GM19395 (cell line): ENCODE data around the gene SPINK14.

Source experiments
- ATAC-seq: cut with Tn5 transposase; IDR thresholded peaks from one replicate; pipeline ENCODE4 v1.9.1; 2021; ENCODE audit warnings: mild to moderate bottlenecking, moderate library complexity; ENCODE audit not compliant: unreplicated experiment

The SPINK14 gene

GRCh38 chr5:148168246-148168645 lies at the start of gene SPINK14:
SPINK14 (plus strand) TSS chr5:148168546; CDS start chr5:148169733, 1,187 bp downstream.
- no peak for ATAC-seq

- ATAC-seq = no peak
Observed at GRCh38 chr5:148120317-148120716, 48.0 kb upstream of the SPINK14 start.

- no peak for ATAC-seq
Observed at GRCh38 chr5:148125641-148126040, 42.7 kb upstream of the SPINK14 start.

GRCh38 chr5:148135091-148136048 lies 33.0 kb upstream of the SPINK14 start:
- no peak for ATAC-seq

- ATAC-seq = no peak
Observed at GRCh38 chr5:148140846-148141245, 27.5 kb upstream of the SPINK14 start.

- no peak for ATAC-seq
Observed at GRCh38 chr5:148141645-148142044, 26.7 kb upstream of the SPINK14 start.

GRCh38 chr5:148145916-148146315 lies 22.4 kb upstream of the SPINK14 start:
- ATAC-seq = no peak

GRCh38 chr5:148146487-148146886 lies 21.9 kb upstream of the SPINK14 start:
- ATAC-seq = no peak

- no peak for ATAC-seq
Observed at GRCh38 chr5:148147415-148147814, 20.9 kb upstream of the SPINK14 start.

GRCh38 chr5:148151872-148152271 lies 16.5 kb upstream of the SPINK14 start:
- ATAC-seq = no peak

- ATAC-seq = no peak
Observed at GRCh38 chr5:148152781-148153180, 15.6 kb upstream of the SPINK14 start.

GRCh38 chr5:148156609-148157008 lies 11.7 kb upstream of the SPINK14 start:
- no peak for ATAC-seq

GRCh38 chr5:148162038-148162437 lies 6.3 kb upstream of the SPINK14 start:
- ATAC-seq = no peak

GRCh38 chr5:148163345-148163744 lies 5.0 kb upstream of the SPINK14 start:
- no peak for ATAC-seq

- no peak for ATAC-seq
Observed at GRCh38 chr5:148166550-148167283, 1.6 kb upstream of the SPINK14 start.

- ATAC-seq = no peak
Observed at GRCh38 chr5:148172377-148172776, 4.0 kb downstream of the SPINK14 start.

GRCh38 chr5:148176480-148176879 lies 8.1 kb downstream of the SPINK14 start:
- ATAC-seq = no peak

GRCh38 chr5:148177207-148177606 lies 8.9 kb downstream of the SPINK14 start:
- no peak for ATAC-seq

GRCh38 chr5:148179234-148179824 lies 11.0 kb downstream of the SPINK14 start:
- ATAC-seq = peak; percentile 89

GRCh38 chr5:148186248-148187003 lies 18.1 kb downstream of the SPINK14 start:
- ATAC-seq = peak; percentile 81

GRCh38 chr5:148191010-148191409 lies 22.7 kb downstream of the SPINK14 start:
- ATAC-seq = no peak
